Stimulated activated CD8-positive, alpha-beta memory T cell treated with anti-CD3 and anti-CD28 coated beads, Interleukin-7, amount 100 ng/mL, for 1 hour (primary cell): Measurements from ENCODE around the gene CLIP3.
"Not testable (repeated sequence)": the region's sequence is repeated elsewhere in the genome, so short reads cannot be mapped to it uniquely, and the experiment has no call there.

Experiments
- DNase-seq, 2 donors: peaks; one replicate each; pipeline ENCODE4 v3.0.0-alpha.2; 2020; ENCODE audit warnings: low read depth in 2 of 2

Gene CLIP3

GRCh38 chr19:36032251-36033104 lies at the start of gene CLIP3:
Gene CLIP3, minus strand, starts transcription at chr19:36032873. Its CDS starts 516 bp downstream, at chr19:36032357.
- DNase-seq, result peak in 1 of 2 donors; percentile 23

GRCh38 chr19:36081894-36082293 lies 49.2 kb upstream of the CLIP3 start:
- no peak for DNase-seq

- DNase-seq, result no peak
Measured at GRCh38 chr19:36081385-36081784, 48.7 kb upstream of the CLIP3 start.

GRCh38 chr19:36079389-36079945 lies 46.8 kb upstream of the CLIP3 start:
- no peak for DNase-seq

GRCh38 chr19:36073121-36073876 lies 40.6 kb upstream of the CLIP3 start:
- DNase-seq, result no peak

GRCh38 chr19:36072081-36072480 lies 39.4 kb upstream of the CLIP3 start:
- no peak for DNase-seq

GRCh38 chr19:36068810-36069499 lies 36.3 kb upstream of the CLIP3 start:
- DNase-seq, result not testable (repeated sequence)

GRCh38 chr19:36067681-36068080 lies 35.0 kb upstream of the CLIP3 start:
- DNase-seq, result no peak

- no peak for DNase-seq
Measured at GRCh38 chr19:36064826-36065225, 32.2 kb upstream of the CLIP3 start.

- no peak for DNase-seq
Measured at GRCh38 chr19:36061367-36061766, 28.7 kb upstream of the CLIP3 start.

GRCh38 chr19:36060430-36060829 lies 27.8 kb upstream of the CLIP3 start:
- DNase-seq, result no peak

GRCh38 chr19:36059180-36059910 lies 26.7 kb upstream of the CLIP3 start:
- DNase-seq, result no peak

GRCh38 chr19:36058481-36059179 lies 26.0 kb upstream of the CLIP3 start:
- DNase-seq, result no peak

- peak; percentile 89 to 90 for DNase-seq
Measured at GRCh38 chr19:36054733-36055686, 22.3 kb upstream of the CLIP3 start, which contains the start of gene WDR62. Gene WDR62, plus strand, starts transcription at chr19:36054897. Its CDS starts 75 bp downstream, at chr19:36054972.

GRCh38 chr19:36054119-36054732 lies 21.6 kb upstream of the CLIP3 start, which contains the start of gene THAP8:
Gene THAP8, minus strand, starts transcription at chr19:36054285. Its CDS starts 68 bp downstream, at chr19:36054217.
- DNase-seq, result peak; percentile 99

- DNase-seq, result no peak
Measured at GRCh38 chr19:36051637-36052036, 19.0 kb upstream of the CLIP3 start.

GRCh38 chr19:36051236-36051635 lies 18.6 kb upstream of the CLIP3 start:
- no peak for DNase-seq

- DNase-seq, result no peak
Measured at GRCh38 chr19:36049080-36049698, 16.5 kb upstream of the CLIP3 start.
